GM23338 (cell line): ENCODE results near the gene PPP2R5E. TPM values are rescaled to one million over a fixed set of nuclear protein-coding genes. Genes with fewer than 3 reads are reported as not detected.

Experiments used
- CREB1 ChIP-seq: fragments of 250-450 bp; sonication (Bioruptor Pico); IDR thresholded peaks from 2 replicates; pipeline ENCODE4 v1.5.0; 2020; ENCODE audit warnings: low read depth, mild to moderate bottlenecking, moderate library complexity
- CTCF ChIP-seq, 2 experiments: fragments of 200-600 bp in 1 of 2; sonication (generic) in 1 of 2; conservative IDR thresholded peaks; 2 replicates each; pipeline versions ENCODE4 v1.5.1 to v1.6.1; 2016 to 2017; ENCODE audit warnings: antibody characterized with exemption in 2 of 2, low read depth in 2 of 2, mild to moderate bottlenecking in 2 of 2, moderate library complexity in 1 of 2
- EZH2 ChIP-seq: fragments of 200-600 bp; sonication (generic); IDR thresholded peaks from one replicate; pipeline ENCODE4 v1.8.0; 2017; ENCODE audit warnings: antibody characterized with exemption, mild to moderate bottlenecking, low read depth; ENCODE audit not compliant: unreplicated experiment
- JUNB ChIP-seq: IDR thresholded peaks from one replicate; pipeline ENCODE4 v1.6.1; 2016; ENCODE audit warnings: antibody characterized with exemption; ENCODE audit not compliant: unreplicated experiment
- NANOG ChIP-seq: IDR thresholded peaks from 2 replicates; pipeline ENCODE4 v1.6.1; 2016; ENCODE audit warnings: antibody characterized with exemption, borderline replicate concordance
- STAT1 ChIP-seq: IDR thresholded peaks from one replicate; pipeline ENCODE4 v1.6.1; 2016; ENCODE audit warnings: antibody characterized with exemption; ENCODE audit not compliant: unreplicated experiment
- ZNF114 ChIP-seq: fragments of 250-450 bp; sonication (Bioruptor Pico); IDR thresholded peaks from 2 replicates; pipeline ENCODE4 v1.5.0; 2020; ENCODE audit warnings: mild to moderate bottlenecking, moderate library complexity
- ZNF331 ChIP-seq: fragments of 250-450 bp; sonication (Bioruptor Pico); IDR thresholded peaks from 2 replicates; pipeline ENCODE4 v1.5.0; 2020; ENCODE audit warnings: low read depth, mild to moderate bottlenecking, moderate library complexity
- ZNF462 ChIP-seq: fragments of 250-450 bp; sonication (Bioruptor Pico); IDR thresholded peaks from 2 replicates; pipeline ENCODE4 v1.5.0; 2020; ENCODE audit warnings: mild to moderate bottlenecking, moderate library complexity
- polyA plus RNA-seq: library from polyadenylated mRNA; unstranded; fragments of >200 nt; fragmentation: Nextera tagmentation; extraction: Ambion mirVana; gene quantifications from 2 replicates; pipeline ENCODE4 v1.2.1, GENCODE V29; 2016
- total RNA-seq: library from RNA; depleted of rRNA; stranded (reverse); fragments of >200 nt; shearing (Covaris generic); gene quantifications from 2 replicates; pipeline ENCODE4 v1.2.3, GENCODE V29; 2014
- TF ChIP-seq, protein P1 (sequence below): IDR thresholded peaks from one replicate; pipeline ENCODE4 v1.6.1; 2018; ENCODE audit warnings: antibody characterized with exemption; ENCODE audit not compliant: unreplicated experiment

PPP2R5E gene
- total and polyA plus RNA-seq, 2 experiments from 2014 or later, result 40.9 to 45.5 TPM

- no peak for TF ChIP-seq ZNF462 (CRISPR knock-in tag)
- TF ChIP-seq CTCF (conservative IDR thresholded peaks at IDR 0.05; ENCODE audit: low read depth in 2 of 2), result no peak
- no peak for TF ChIP-seq EZH2
- no peak for TF ChIP-seq ZNF114 (CRISPR knock-in tag)
- no peak for TF ChIP-seq JUNB
- TF ChIP-seq, protein P1, sequence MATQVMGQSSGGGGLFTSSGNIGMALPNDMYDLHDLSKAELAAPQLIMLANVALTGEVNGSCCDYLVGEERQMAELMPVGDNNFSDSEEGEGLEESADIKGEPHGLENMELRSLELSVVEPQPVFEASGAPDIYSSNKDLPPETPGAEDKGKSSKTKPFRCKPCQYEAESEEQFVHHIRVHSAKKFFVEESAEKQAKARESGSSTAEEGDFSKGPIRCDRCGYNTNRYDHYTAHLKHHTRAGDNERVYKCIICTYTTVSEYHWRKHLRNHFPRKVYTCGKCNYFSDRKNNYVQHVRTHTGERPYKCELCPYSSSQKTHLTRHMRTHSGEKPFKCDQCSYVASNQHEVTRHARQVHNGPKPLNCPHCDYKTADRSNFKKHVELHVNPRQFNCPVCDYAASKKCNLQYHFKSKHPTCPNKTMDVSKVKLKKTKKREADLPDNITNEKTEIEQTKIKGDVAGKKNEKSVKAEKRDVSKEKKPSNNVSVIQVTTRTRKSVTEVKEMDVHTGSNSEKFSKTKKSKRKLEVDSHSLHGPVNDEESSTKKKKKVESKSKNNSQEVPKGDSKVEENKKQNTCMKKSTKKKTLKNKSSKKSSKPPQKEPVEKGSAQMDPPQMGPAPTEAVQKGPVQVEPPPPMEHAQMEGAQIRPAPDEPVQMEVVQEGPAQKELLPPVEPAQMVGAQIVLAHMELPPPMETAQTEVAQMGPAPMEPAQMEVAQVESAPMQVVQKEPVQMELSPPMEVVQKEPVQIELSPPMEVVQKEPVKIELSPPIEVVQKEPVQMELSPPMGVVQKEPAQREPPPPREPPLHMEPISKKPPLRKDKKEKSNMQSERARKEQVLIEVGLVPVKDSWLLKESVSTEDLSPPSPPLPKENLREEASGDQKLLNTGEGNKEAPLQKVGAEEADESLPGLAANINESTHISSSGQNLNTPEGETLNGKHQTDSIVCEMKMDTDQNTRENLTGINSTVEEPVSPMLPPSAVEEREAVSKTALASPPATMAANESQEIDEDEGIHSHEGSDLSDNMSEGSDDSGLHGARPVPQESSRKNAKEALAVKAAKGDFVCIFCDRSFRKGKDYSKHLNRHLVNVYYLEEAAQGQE, result no peak
- no peak for TF ChIP-seq NANOG
- no peak for TF ChIP-seq CREB1 (CRISPR knock-in tag)
- TF ChIP-seq ZNF331 (CRISPR knock-in tag), result no peak
- no peak for TF ChIP-seq STAT1
These were observed 65.2 kb downstream of the PPP2R5E start (continued) for GRCh38 chr14:63478010-63478409.
